MM.1S (cell line): ENCODE results near the gene SYT13.

ENCODE experiments used
- EZH2 ChIP-seq: fragments of 300-600 bp; sonication (generic); optimal IDR thresholded peaks from 2 replicates; pipeline ENCODE3; 2017; ENCODE audit warnings: low read depth, mild to moderate bottlenecking, antibody characterized with exemption, low read length, mixed read lengths
- TF ChIP-seq, protein P1 (sequence below): fragments of 300-600 bp; sonication (generic); IDR thresholded peaks from 2 replicates; pipeline ENCODE4 v1.5.1; 2016; ENCODE audit warnings: antibody characterized with exemption, low read length, mixed read lengths

DNA sequence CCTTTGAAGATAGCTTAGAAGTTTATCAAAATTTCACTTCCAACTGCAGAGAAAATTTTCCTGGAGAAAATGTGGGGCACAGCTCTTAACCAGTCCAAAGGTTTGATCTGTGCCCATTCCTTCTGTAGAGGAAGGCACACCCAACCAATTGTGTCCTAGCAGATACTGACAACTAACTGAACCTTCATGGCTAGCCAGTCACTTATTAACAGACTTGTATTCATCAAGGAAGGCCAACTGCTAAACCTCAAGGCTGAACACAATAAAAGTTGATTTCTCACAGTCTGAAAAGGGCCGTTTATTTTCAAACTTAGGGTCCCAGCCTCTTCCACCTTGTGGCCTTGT is 19.5 kb downstream of the SYT13 start:
- TF ChIP-seq, protein P1, sequence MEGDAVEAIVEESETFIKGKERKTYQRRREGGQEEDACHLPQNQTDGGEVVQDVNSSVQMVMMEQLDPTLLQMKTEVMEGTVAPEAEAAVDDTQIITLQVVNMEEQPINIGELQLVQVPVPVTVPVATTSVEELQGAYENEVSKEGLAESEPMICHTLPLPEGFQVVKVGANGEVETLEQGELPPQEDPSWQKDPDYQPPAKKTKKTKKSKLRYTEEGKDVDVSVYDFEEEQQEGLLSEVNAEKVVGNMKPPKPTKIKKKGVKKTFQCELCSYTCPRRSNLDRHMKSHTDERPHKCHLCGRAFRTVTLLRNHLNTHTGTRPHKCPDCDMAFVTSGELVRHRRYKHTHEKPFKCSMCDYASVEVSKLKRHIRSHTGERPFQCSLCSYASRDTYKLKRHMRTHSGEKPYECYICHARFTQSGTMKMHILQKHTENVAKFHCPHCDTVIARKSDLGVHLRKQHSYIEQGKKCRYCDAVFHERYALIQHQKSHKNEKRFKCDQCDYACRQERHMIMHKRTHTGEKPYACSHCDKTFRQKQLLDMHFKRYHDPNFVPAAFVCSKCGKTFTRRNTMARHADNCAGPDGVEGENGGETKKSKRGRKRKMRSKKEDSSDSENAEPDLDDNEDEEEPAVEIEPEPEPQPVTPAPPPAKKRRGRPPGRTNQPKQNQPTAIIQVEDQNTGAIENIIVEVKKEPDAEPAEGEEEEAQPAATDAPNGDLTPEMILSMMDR = no peak
- TF ChIP-seq EZH2 = no peak
